HCEC 1CT (cell line): ENCODE measurements around the gene KRTCAP2.
"Not testable (repeated sequence)": the region's sequence is repeated elsewhere in the genome, so short reads cannot be mapped to it uniquely, and the experiment has no call there.

Experiments used
- DNase-seq: peaks from one replicate; pipeline ENCODE4 v3.0.0-alpha.2; 2017

Gene KRTCAP2

DNA sequence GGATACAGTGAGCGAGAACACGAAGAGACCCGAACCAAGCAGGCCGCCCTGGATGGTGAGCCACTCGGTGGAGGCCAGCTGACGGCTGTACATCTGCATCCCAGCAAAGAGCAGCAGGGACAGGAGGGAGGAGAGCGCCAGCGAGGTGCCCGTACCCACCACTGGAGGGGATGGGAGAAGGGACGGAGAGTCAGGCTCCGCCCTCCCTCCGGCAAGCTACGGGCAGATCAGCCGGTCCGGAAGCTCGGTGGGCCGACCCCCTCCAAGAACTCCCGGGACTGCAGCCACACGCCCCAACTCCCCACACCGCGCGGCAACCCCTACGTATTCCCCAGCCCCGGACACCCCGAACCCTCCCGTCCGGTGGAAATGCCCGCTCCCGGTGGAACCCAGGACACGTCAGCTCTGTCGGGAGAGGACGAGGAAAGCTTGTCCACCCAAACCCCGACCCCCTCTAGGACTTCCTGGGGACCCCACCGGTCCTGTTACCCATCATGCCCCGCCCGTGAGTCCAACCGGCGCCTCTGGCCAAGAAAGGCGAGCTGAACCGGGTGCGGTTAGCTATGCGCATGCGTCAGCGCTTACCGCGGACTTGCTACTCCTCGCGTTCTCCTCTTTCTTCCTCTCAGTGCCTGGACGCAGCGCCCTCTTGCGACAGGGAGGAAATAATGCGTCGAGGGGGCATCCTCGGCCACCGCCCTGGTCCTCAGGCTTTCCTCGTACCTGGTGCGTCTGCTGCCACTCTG lies at the start of gene KRTCAP2:
KRTCAP2 (minus strand) TSS at position 573 of the 746 bp plus-strand sequence; CDS start at position 493, 80 bp downstream.
- peak; percentile 95 for DNase-seq

GRCh38 chr1:155220211-155220965 lies 47.3 kb upstream of the KRTCAP2 start:
- DNase-seq = not testable (repeated sequence)

DNA sequence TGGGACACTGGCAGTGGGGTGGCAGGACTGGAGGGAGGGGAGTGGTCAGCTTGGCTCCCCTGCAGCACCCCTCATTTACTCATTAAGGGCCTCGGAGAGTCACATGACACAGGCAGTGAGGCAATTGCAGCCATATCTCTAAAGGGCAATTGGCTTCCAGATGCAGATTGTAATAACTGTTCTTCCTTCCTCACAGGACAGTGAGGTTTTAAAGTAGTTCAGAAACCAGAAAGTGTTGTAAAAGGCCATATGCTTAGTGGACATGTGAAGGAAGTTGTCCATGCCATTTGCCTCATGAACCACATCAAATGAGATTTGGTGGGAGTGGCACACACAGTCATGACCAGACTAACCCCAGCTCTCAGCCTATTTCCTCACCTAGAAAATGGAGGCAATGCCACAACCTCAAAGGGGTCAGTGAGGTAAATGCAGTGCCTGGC lies 46.5 kb upstream of the KRTCAP2 start:
- no peak for DNase-seq

- peak; percentile 62 for DNase-seq
Measured at GRCh38 chr1:155218854-155219591, 45.9 kb upstream of the KRTCAP2 start.

DNA sequence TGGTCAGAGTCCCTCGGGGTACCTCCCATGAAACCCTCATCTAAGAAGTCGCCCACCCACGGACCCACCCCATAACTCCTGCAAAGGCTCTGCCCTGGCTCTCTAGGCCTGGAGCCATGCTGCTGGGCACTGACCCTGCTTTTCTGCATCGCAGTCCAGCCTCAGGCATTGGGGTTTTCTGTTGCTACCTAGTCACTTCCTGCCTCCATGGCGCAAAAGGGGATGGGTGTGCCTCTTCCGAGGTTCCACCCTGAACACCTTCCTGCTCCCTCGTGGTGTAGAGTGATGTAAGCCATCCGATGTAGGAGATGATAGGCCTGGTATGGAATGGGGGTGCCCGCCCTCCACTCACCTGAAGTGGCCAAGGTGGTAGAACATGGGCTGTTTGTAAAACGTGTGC lies 41.6 kb upstream of the KRTCAP2 start:
- not testable (repeated sequence) for DNase-seq

DNA sequence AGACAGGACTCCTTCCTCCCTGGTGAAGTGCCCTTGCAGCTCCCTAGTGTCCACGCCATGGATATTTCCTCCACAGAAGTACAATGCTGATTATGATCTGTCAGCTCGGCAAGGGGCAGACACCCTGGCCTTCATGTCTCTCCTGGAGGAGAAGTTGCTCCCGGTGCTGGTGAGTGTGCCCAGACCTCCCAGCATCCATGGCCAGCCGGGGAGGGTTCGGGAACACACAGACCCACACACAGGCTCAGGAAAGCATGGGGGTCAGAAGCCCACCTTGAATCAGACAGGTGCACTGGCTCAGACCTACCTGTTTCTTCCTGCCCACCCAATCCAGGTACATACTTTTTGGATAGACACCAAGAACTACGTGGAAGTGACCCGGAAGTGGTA lies 38.9 kb upstream of the KRTCAP2 start:
- DNase-seq = not testable (repeated sequence)

DNA sequence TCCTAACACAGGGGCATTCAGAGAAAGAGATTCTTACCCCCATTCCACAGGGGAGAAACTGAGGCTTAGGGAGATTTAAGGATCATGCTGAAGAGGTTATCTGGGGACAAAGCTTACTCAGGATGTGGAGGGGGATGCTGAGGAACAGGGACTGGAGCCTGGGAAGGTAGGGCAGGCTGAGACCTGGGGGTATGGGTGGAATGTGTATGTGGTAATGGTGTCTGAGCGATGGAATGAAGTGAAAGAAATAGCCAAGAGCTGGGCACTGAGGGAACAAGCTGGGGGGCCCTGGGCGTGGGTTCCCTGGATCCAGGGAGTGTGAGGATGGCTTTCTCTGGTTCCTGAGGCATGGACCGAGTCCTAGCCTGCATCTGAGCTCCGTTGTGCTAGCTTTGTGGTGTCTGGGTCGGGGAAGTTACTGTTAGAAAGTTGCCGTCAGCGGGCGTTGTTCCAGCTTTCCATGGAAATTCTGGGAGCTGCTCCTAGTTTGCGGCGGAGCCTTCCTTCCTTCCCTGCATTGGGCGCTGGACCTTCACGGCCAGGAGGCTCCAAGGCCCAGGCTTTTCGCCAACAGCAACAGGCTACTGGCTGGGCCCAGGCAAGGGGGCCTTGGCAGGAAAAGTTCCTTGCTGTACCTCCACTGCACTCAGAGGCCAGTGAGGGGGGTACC lies 38.4 kb upstream of the KRTCAP2 start:
- DNase-seq = not testable (repeated sequence)

GRCh38 chr1:155210314-155211104 lies 37.4 kb upstream of the KRTCAP2 start:
- no peak for DNase-seq

- no peak for DNase-seq
Measured at GRCh38 chr1:155209312-155209721, 36.2 kb upstream of the KRTCAP2 start.

DNA sequence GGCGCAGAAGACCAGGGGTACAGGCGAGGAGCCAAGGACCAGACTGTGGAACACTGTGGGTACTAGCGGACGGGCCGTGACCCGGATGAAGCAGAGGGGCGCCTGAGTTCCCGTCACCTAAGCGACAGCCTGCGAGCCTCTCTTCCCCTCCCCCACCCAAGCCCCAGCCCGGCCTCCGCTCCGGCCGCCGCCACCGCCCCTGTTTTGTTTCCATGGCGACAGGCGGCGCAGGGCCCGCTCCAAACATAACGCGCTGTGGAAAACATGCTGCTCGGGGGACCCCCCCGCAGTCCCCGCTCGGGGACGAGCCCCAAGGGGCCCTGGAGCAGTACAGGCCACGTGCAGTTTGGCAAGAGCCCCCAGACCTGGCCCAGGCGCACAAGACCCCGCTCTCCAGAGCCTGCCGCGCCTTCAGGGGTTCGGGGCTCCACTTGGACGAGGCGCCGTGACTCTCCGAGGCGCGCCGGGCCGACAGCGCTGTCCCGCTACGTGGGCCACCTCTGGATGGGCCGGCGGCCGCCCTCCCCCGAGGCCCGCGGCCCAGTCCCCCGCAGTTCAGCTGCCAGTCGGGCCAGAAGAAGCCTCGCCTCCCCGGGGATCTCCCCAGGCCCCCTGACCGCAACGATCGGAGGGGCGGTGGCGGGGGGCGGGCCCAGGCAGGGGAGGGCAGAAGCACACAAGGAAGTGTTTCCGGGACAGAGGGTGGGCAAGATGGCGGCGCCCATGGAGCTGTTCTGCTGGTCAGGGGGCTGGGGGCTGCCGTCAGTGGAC lies 35.6 kb upstream of the KRTCAP2 start, which contains the start of gene MTX1:
MTX1 (plus strand) TSS at position 155 of the 771 bp plus-strand sequence; CDS start at position 265, 110 bp downstream.
- peak; percentile 73 for DNase-seq

- no peak for DNase-seq
Measured at GRCh38 chr1:155207806-155208540, 34.9 kb upstream of the KRTCAP2 start, which contains the start of gene THBS3. THBS3 (minus strand) TSS chr1:155207897; CDS start chr1:155207876, 21 bp downstream.

DNA sequence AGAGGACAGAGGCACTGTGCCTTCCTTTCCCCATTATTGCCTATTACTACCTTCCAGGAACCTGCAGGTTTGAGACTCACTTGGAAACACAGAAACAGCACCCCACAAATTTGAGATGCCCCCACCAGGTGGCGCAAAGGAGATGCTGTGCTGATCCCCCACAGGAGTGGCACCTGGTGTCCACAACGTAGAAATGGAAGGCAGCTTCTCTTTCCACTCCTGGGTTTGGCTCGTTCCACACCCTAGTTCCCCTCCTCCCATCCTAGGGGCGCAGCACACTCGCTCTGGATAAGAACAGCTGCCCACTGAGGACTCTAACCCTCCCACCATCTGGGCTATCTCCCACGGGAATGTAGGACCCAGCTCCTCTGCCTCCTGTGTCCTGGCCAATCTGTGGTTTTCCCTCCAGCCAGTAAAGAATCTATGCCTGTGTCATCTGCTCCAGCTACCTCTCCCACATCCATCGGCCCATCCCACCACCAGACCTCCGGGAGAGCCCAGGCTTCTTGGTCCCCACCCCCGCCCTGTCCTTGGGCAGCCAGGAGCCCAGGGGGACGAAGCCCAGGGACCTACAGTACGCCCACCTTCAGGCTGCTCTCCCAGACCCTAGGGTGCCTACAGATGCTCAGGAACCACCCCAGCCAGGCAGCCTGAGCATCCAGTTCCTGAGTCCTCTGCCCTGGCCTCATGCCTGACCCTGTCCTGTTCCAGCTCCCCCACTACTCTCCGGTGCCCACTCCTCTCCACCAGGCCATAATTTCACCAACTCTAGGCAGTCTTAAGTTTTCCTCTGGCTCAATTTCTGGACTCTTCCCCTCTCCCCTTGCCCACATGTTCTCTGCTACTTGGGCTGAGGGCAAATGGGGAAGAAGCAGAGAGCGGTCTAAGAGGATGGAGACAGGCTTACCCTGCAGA lies 34.0 kb upstream of the KRTCAP2 start:
- peak; percentile 69 for DNase-seq

DNA sequence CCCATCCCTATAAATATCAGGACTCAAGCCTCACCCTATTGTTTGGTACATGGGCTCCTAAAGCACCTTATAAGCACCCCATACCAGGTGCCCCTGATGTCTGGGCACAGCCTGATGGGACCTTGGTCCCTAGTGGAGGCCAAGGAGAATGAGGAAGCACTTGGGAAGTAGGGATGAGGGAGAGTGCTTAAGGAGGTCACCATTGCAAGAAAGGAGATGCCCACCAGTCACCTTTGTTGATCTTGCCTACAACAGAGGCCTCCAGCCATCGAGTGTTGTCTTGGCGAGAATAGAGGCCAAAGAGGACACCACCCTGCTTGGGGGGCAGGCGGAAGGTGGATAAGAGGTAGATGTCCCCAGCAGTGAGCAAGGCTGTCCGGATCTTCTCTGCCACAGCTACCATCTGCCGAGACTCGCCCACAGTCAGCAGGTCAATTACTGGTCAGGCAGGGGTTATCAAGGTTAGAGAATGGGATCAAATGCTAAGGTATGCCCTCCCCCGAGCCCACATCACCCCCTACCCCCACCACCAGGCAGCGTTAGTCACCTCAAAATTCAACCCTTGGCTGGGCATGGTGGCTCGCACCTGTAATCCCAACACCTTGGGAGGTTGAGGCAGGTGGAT lies 33.0 kb upstream of the KRTCAP2 start:
- DNase-seq = no peak

DNA sequence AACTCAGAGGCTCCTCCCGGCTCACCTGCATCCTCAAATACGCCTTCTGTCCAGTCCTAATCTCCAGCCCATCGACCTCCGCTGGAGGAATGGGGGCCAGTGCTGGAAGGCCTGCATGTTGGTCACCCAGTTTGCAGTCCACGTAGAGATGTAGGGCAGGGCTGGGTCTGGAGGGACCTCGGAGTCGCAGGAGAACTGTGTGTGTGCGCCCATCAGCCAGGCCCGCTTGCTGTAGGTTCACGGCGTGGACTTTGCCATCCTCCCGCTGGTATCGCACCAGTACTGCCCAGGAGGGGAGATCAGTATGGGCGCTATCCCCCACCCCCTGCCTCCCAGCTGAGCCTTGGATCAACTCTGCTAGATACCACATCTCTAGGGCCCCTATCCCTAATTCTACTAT lies 31.9 kb upstream of the KRTCAP2 start:
- DNase-seq = no peak

GRCh38 chr1:155202731-155203515 lies 29.8 kb upstream of the KRTCAP2 start:
- DNase-seq = no peak

DNA sequence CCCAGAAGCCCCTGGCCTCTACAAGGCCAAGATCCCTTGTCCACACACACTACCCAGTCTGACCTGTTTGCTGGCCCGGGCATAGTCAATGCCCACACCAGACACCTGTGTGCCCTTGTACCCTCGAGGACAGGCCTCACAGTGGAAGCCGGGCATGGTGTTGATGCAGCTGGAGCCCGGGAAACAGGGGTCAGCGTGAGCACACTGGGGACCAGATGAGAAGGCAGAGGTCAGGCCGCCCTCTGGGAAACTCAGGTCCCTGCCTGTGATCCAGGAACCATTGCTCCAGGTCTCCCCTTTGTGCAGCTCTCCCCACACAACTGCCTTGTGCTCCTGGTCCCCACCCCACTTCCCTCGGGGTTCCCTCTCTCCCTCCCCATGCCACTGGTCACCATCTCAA lies 29.1 kb upstream of the KRTCAP2 start:
- DNase-seq = no peak

- DNase-seq = no peak
Measured at GRCh38 chr1:155200920-155201319, 27.8 kb upstream of the KRTCAP2 start.

- no peak for DNase-seq
Measured at GRCh38 chr1:155199792-155200191, 26.7 kb upstream of the KRTCAP2 start.
